DOHH2 (cell line): Measurements from ENCODE around the gene LBX1.

Source experiments
- H3F3A ChIP-seq: fragments of 200-600 bp; sonication (generic), shearing (Covaris generic); 2 replicates; pipeline ENCODE4 v1.6.0; 2016; ENCODE audit warnings: antibody characterized with exemption, mild to moderate bottlenecking; ENCODE audit not compliant: control insufficient read depth, insufficient read depth
- H3K27ac ChIP-seq: fragments of 200-600 bp; sonication (generic); 2 replicates; pipeline ENCODE4 v1.5.1; 2014; ENCODE audit warnings: low read depth, mild to moderate bottlenecking, low read length, moderate library complexity
- H3K27me3 ChIP-seq: fragments of 200-600 bp; sonication (generic); 2 replicates; pipeline ENCODE4 v1.6.1; 2014; ENCODE audit warnings: mild to moderate bottlenecking, low read length, mixed read lengths; ENCODE audit not compliant: control insufficient read depth
- H3K36me3 ChIP-seq: fragments of 200-600 bp; sonication (generic); 2 replicates; pipeline ENCODE4 v1.6.1; 2014; ENCODE audit warnings: mild to moderate bottlenecking, low read length, moderate library complexity, mixed read lengths; ENCODE audit not compliant: control insufficient read depth
- H3K4me1 ChIP-seq: fragments of 200-600 bp; sonication (generic); 2 replicates; pipeline ENCODE4 v1.6.1; 2014; ENCODE audit warnings: mild to moderate bottlenecking, low read length, mixed read lengths; ENCODE audit not compliant: control insufficient read depth
- H3K4me2 ChIP-seq: fragments of 200-600 bp; sonication (generic); 2 replicates; pipeline ENCODE4 v1.6.0; 2014; ENCODE audit warnings: mild to moderate bottlenecking, low read length, moderate library complexity
- H3K4me3 ChIP-seq: fragments of 200-600 bp; sonication (generic); 2 replicates; pipeline ENCODE4 v1.5.1; 2014; ENCODE audit warnings: mild to moderate bottlenecking, low read length, mixed read lengths
- H3K79me2 ChIP-seq: fragments of 200-600 bp; sonication (generic); 2 replicates; pipeline ENCODE4 v1.6.1; 2014; ENCODE audit warnings: mild to moderate bottlenecking, low read length, mixed read lengths; ENCODE audit not compliant: control insufficient read depth
- H3K9me2 ChIP-seq: fragments of 200-600 bp; sonication (generic); replicated peaks from 2 replicates; pipeline ENCODE4 v1.6.1; 2014; ENCODE audit warnings: mild to moderate bottlenecking, low read length, mixed read lengths; ENCODE audit not compliant: control insufficient read depth
- H3K9me3 ChIP-seq: fragments of 200-600 bp; sonication (generic); 2 replicates; pipeline ENCODE4 v1.6.1; 2014; ENCODE audit warnings: antibody characterized with exemption, low read length, mixed read lengths; ENCODE audit not compliant: control insufficient read depth, insufficient read depth
- H4K20me1 ChIP-seq: fragments of 200-600 bp; sonication (generic); 2 replicates; pipeline ENCODE4 v1.6.0; 2014; ENCODE audit warnings: low read depth, mild to moderate bottlenecking, antibody characterized with exemption, low read length, moderate library complexity; ENCODE audit not compliant: control insufficient read depth, insufficient read depth
- CTCF ChIP-seq: fragments of 200-600 bp; sonication (generic); IDR thresholded peaks from one replicate; pipeline ENCODE4 v1.5.1; 2014; ENCODE audit warnings: antibody characterized with exemption, mild to moderate bottlenecking, low read depth, low read length; ENCODE audit not compliant: poor library complexity, severe bottlenecking
- EZH2phosphoT487 ChIP-seq: fragments of 200-600 bp; sonication (generic); IDR thresholded peaks from 2 replicates; pipeline ENCODE4 v1.6.1; 2017; ENCODE audit warnings: borderline replicate concordance, mild to moderate bottlenecking, antibody characterized with exemption, low read length, moderate library complexity, mixed read lengths

The LBX1 gene

GRCh38 chr10:101257491-101257890, 28.2 kb upstream of the LBX1 start:
- Histone ChIP-seq H4K20me1 (no peaks in the 10 kb centered on the region), H3K27ac (no peak overlapping the region), H3K9me3 (no peaks in the 10 kb centered on the region), H3K36me3 (no peaks in the 10 kb centered on the region), H3K27me3 (peaks cover 18% of the 10 kb centered on the region), H3K4me2 (no peak overlapping the region), H3K4me3 (no peak overlapping the region), H3K4me1 (no peaks in the 10 kb centered on the region), H3F3A (no peaks in the 10 kb centered on the region), H3K9me2 (no peaks in the 10 kb centered on the region), H3K79me2 (no peaks in the 10 kb centered on the region)
- TF ChIP-seq CTCF (no peak), EZH2phosphoT487 (no peak)

- TF ChIP-seq CTCF, result no peak
- TF ChIP-seq EZH2phosphoT487, result no peak
- no peaks in the 10 kb centered on the region for H3K9me3 ChIP-seq
- no peak overlapping the region for H3K27ac ChIP-seq
- H3F3A ChIP-seq, result no peaks in the 10 kb centered on the region
- H3K9me2 ChIP-seq, result no peaks in the 10 kb centered on the region
- H3K36me3 ChIP-seq, result no peaks in the 10 kb centered on the region
- H4K20me1 ChIP-seq, result no peaks in the 10 kb centered on the region
- no peaks in the 10 kb centered on the region for H3K4me1 ChIP-seq
- H3K27me3 ChIP-seq, result peaks cover 18% of the 10 kb centered on the region
- no peaks in the 10 kb centered on the region for H3K79me2 ChIP-seq
- H3K4me2 ChIP-seq, result no peak overlapping the region
- no peak overlapping the region for H3K4me3 ChIP-seq
These were observed 27.8 kb upstream of the LBX1 start for GRCh38 chr10:101257084-101257483.

GRCh38 chr10:101256387-101256786, 27.1 kb upstream of the LBX1 start:
- TF ChIP-seq CTCF, result no peak
- TF ChIP-seq EZH2phosphoT487, result no peak
- Histone ChIP-seq H4K20me1 (no peaks in the 10 kb centered on the region), H3K4me3 (no peak overlapping the region), H3K36me3 (no peaks in the 10 kb centered on the region), H3K79me2 (no peaks in the 10 kb centered on the region), H3F3A (no peaks in the 10 kb centered on the region), H3K9me3 (no peaks in the 10 kb centered on the region), H3K27ac (no peak overlapping the region), H3K27me3 (peaks cover 18% of the 10 kb centered on the region), H3K9me2 (no peaks in the 10 kb centered on the region), H3K4me1 (no peaks in the 10 kb centered on the region), H3K4me2 (no peak overlapping the region)

- no peaks in the 10 kb centered on the region for H3K79me2 ChIP-seq
- H4K20me1 ChIP-seq, result no peaks in the 10 kb centered on the region
- H3F3A ChIP-seq, result no peaks in the 10 kb centered on the region
- TF ChIP-seq CTCF, result no peak
- TF ChIP-seq EZH2phosphoT487, result no peak
- peaks cover 14% of the 10 kb centered on the region for H3K27me3 ChIP-seq
- no peaks in the 10 kb centered on the region for H3K36me3 ChIP-seq
- H3K9me2 ChIP-seq, result no peaks in the 10 kb centered on the region
- H3K4me1 ChIP-seq, result no peaks in the 10 kb centered on the region
- no peak overlapping the region for H3K4me3 ChIP-seq
- H3K9me3 ChIP-seq, result no peaks in the 10 kb centered on the region
- H3K4me2 ChIP-seq, result no peak overlapping the region
- no peak overlapping the region for H3K27ac ChIP-seq
These were observed 20.9 kb upstream of the LBX1 start for GRCh38 chr10:101250136-101250535.
